Umbilical cord (tissue), 2 donors: Measurements from ENCODE around the gene NMT1. TPM values are rescaled to one million over a fixed set of nuclear protein-coding genes. Genes with fewer than 3 reads are reported as not detected.

ENCODE experiments used
- DNase-seq: peaks from one replicate; pipeline ENCODE4 v3.0.0-alpha.2; 2015; ENCODE audit warnings: low spot score
- total RNA-seq: library from RNA; depleted of rRNA; stranded (reverse); fragments of >200 nt; gene quantifications from one replicate; pipeline ENCODE4 v1.2.3, GENCODE V29; 2014; ENCODE audit warnings: low replicate concordance; ENCODE audit not compliant: insufficient read depth

The NMT1 gene
- total RNA-seq: 55.1 TPM

DNA sequence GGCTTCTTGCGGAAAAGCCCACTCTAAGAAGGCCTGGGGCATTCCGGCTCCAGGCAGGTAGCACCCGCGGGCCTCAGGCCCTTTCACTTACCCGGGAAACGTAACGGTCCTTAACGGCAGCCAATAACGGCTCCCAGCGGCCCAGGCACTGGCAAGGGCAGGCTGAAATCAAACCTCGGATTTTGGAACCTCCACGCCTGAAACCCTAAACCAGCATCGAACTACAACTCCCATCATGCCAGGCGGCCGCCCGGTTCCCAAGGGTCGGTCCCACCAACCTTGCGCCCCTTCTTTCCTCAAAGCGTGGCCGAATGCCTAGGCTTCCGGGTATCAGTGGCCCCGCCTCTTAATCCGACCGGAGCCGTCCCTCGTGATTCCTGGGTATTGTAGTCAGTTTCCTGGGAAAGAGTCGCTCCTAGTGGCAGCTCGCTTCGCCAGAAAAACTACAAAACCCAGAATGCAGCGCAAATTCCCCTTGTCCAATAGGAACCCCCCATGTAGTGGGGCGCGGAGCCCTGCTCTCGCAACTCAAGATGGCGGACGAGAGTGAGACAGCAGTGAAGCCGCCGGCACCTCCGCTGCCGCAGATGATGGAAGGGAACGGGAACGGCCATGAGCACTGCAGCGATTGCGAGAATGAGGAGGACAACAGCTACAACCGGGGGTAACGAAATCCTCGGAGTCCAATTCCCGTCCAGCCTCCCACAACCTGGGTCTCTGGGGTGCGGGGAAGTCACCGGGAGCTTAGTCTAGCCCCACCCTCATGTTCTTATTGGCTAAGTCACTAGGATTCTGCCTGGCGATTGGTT, at the start of gene NMT1:
Gene NMT1, plus strand, starts transcription at position 521 of the 809 bp plus-strand sequence. Its CDS starts 13 bp downstream, at position 534.
- DNase-seq: peak; percentile 100

DNA sequence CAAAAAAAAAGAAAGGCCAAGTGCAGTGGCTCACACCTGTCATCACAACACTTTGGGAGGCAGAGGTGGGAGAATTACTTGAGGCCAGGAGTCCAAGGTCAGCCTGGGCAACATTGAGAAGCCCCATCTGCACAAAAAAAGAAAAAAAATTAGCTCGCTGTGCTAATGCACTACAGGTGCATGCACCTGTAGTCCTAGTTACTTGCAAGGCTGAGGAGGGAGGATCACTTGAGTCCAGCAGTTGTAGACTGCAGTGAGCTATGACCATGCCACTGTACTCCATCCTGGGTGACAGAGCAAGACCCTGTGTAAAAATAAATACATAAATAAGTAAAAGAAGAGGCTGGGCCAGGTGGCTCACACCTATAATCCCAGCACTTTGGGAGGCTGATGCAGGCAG, 49.4 kb upstream of the NMT1 start:
- no peak for DNase-seq

DNA sequence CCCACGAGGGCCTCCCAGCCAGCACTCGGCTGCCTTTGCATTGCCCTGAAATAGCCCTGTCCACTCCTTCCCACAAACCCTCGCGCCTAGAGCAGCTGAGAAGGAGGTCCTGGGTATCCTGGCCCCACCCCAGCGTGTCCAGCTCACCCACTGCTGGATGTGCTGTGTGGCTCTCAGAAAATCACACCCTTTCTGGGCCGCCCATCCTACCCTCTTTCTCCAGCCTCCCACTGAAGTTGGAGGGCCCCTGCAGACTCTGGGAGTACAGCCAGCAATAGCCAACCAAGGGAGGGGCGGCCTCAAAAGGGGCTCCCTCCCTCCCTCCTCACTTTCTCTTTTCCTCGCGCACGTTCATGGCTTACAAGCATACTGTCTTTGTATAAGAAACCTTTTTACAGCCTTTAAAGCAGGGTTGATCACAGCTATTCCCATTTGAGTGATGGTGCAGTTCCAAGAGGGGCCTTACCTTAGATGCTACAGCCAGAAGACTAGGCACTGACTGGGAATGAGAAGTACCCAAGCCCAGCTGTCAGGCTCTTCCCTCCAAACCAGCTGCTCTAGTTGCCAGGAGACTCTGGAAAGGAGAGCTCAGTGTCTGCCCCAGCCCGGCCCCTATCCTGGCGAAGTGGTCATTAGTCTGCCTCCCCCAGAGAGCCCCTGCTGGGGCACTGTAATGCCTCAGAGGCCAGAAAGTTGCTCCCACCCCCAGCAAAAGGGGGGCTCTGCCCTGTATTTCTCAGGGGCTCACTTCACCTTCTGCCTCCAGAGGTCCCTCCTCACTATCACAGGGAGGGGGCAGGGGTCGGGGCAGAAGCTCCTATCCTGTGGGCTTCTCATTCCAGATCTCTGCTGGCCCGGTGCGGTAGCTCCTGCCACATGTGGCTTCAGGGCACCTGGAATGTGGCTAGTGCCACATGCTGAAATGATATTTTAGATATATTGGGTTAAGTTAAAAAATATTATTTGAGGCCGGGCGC, 47.8 kb upstream of the NMT1 start:
- peak; percentile 83 for DNase-seq

DNA sequence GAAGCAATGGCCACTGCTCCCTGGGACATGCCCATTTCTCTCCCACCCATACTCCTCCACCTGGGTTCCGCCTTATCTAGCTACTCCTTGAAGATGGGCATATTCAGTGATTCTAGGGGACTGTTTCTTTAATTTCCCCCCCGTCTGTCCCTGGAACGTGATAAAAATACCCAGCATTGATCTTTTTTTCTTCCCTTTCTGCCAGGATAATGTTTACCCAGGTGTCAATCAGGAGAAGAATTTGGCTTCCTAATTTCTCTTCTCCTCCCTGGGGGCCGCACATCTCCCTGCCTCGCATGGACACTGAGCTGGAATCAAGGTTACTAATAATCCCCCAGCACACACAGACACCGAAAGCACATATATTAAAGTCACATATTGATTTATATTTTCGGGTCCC, 44.9 kb upstream of the NMT1 start:
- no peak for DNase-seq

DNA sequence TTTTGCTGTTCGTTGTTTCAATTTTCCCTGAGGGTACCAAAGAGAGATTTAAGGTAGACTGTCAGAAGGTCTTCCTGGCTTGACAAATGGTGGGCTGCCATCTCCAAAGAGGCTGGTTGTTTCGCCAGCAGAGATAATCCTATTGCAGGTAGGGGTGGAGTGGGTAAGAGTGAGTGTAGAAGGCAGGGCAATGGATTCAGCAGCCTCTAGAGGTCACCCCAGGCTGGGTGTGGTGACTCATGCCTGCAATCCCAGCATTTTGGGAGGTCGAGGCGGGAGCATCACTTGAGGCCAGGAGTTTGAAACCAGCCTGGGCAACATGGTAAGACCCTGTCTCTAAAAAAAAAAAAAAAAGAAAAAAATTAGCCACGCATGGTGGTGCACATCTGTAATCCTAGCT, 44.3 kb upstream of the NMT1 start:
- DNase-seq: no peak

DNA sequence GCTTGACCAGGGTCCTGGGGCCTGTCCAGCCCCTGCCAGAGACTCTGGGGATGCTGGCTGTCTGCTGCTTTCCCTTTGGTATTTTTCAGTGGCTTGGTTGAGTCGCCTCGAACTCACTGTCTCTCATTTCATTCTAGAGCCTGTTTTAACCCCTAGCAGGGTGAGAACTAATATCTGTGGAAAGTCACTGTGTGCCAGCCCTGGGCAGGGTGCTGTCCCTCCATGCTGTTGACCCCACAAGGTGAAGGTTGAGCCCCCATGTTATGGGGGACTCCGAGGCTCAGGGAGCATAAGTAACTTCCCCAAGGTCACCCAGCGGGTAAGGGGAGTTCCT, 42.6 kb upstream of the NMT1 start:
- DNase-seq: no peak

DNA sequence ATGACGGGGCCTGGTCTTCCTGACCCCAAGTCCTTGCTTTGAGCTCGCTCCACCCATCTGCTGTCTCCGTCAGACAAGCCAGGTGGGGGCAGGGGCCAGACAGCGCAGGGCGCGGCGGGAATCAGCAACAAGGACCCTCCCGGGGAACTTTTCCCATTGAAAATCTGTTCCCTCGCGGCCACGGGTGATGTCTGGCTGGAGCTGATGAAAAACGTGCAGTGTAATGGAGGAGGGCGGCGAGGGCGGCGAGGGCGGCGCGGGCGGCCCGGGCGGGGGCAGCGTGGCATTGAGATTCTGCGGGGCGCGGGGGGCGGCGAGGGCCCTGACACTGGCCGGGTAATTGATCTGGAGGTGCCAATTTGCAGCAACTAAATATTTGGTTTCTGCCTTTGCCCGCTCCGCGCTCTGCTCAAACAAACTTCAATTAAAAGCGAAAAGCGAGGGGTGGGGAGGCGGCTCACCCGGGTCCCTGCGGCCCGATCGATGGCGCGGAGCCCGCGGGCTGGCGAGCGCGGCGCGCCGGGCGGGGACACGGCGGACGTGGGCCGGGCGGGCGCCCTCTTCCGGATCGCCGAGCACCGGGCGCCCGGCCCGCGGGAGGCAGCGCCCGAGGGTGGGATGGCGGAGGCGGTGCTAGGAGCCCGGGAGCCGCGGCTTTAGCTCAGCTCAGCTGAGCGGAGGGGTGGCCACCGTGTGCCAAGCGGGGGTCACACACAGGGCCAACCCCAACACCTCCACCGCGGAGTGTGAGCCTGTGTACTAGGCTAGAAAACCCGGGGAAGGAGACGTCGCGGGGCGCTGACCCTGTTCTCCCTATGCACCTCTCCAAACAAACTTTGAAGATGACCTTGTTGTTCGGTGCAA, 42.0 kb upstream of the NMT1 start:
- DNase-seq: peak; percentile 70

DNA sequence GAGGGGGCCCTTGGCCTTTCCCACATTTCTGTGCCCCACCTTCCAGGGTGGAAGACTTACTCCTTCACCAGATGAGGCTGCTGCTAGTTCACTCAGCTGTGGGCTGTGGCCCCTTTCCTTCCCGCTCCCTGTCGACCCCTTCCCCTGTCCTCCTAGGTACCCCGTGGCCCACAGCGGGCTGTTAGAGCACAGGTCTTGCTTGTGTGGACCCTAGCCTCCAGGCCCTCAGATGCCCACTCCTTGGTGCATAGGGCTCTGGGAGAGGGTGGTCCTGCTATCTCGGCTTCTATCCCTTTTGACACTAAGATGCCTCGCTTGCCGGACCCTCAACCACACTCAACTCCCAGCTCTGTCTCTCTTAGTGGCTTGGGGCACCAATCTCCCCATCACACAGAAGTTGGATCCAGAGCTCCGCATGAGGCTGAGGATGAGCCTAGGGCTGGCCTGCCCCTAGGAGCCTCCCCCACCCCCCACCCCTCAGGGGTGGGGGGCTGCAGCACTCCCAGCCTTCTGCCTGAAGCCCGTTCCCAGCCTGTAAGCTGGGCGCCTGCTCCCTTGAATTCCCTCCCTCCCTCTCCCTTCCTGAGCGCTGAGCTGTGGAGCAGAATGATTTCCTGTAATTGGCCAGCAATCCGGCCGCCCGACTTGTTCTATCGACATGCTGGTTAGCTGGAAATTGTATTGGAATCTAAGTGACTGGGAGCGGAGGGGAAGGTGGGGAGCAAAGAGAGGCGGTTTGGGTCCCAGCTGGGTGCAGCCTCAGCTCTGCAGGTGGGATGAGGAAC, 40.6 kb upstream of the NMT1 start:
- peak; percentile 73 for DNase-seq

DNA sequence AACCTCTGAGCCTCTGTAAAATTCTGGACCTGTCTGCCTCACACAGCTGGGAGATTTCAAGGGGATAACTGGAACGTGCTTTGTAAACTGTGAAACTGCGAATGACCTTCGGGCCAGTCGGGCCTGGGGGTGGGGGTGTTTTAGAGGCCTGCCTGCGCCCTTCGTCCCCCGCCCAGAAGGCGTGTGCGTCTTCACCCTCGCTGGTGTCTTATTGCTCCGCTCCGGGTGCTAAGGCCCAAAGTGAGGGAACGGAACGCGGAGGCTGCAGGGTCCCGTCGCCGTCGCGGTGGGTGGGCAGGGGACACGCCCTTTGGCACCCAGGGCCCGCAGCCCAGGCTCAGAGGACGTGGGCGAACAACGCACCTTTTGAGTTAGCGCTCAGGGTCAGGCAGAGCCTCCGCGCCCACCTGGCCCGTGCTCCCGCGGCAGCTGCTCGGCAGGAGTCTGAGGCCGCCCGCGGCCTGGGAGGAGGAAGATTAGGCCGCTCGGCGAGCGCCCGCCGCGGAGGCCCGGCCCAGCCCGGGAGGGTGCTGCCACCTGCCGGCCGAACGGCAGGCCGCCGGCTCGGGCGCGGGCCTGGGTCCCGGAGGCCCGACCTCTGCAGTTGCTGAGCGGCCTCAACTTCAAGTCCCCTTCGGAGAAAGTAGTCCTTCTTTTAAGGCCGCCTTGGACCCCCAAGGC, 39.4 kb upstream of the NMT1 start:
- DNase-seq: peak; percentile 66

DNA sequence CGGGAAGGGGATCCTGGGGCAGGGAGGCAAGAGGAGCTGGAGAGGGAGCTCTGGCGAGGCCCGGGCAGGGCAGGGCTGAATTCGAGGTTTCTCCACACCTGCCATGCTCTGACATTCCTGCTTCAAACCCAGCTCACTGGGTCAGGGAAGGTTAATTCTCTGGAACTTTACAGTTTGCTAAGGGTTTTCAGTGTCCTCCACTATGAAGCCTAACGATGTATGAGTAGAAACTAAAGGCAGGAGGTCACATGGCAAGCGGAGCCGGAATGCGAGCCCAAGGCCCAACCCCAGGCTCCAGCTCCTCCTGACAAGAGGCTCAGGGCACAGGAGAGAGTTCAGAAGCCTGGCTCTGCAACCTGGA, 38.8 kb upstream of the NMT1 start:
- DNase-seq: no peak

DNA sequence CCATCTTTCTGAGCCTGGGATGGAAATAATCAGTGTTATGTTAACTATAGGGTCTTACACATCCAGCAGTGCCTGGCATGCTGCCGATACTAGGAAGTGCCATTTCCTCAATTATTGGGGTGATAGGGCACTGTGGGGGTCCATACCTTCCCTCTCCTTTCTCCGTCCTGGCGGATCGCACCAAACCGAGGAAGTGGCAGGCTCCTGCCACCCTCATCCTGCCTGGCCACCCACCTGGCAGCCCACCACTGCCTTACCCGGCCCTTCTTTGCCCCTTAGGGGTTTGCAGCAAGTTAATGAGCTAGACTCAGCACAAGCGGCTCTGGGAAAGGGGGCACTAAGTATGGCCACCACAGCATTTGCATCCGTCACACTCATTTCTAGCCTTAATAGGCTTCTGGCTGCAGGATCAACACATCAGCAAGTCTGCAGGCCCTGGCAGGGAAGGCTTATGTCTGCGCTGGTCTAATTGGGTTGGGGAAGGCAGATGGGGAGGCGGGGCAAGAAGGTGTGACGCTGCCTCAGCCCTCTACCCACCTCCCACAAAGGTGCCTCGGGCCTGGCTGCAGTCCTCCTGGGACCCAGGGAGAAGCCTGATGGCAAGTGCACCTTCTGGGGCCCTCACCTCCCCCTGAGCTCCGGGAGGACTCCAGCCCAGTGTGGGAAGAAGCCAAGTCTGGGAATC, 38.3 kb upstream of the NMT1 start:
- DNase-seq: no peak

DNA sequence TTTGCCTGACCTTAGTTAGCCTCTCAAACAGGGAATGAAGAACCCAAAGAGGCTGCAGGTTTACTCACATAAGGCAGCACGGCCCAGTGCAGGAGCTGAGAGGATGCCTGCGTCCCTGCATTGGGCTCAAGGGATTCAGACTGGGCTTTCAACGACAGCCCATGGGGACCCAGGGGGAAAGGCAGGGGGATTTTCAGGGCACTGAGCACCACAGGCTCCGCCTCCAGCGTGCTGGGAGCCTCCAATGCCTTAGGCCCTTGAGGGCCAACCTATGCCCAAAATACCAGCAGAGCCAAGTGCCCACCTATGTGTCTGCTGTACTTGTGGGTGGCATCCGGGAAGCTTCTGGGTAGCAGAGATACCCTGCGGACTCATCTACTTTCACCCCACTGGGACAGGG, 32.0 kb upstream of the NMT1 start:
- no peak for DNase-seq

DNA sequence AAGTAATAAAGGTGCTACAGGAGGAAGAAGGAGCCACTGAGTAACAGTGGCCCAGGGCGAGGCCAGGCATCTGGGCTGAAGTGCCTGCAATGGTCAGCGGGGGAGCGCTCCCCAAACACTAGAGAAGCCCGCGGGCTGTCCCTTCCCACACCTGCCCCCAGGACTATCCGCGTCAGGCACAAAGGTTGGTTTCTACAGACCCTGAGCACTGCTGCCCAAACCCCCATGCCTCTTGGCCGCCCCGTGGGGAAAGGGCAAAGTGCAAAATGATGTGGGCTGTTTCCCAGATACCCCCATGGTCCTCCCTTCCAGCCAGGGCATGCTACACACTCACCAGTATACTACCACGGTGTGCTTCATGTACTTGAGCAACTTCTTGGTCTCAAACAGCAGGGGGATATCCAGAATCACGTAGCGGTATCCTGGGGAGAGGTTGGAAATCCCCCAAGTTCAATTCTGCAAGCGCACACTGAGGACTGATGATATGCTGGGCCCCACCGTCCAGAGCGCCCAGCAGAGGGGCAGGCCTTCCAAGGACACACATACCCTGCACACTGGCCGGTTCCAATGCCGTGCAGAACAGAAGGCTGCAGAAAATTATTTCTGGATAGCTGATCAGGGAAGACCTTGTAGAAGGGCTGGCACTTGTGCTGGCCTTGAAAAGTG, 31.2 kb upstream of the NMT1 start:
- no peak for DNase-seq

DNA sequence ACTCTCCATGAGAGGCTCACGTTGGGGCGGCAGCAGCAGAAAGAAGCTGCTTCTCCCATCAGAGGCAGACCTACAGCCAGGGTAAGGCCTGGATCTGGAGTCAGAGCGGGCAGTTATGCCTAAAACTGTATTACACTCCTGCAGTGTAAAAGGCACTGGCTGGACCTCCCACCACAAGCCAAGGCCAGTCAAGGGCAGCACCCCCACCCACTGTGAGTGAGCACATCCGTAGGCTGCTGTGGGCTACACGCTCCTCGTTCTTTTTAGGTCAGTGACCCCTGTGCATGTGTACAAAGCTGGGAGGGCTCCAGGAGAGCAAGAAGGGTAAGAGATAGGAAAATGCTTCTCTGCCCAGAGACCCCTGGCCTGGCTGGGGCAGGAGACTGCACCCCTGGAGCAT, 30.4 kb upstream of the NMT1 start:
- DNase-seq: no peak

DNA sequence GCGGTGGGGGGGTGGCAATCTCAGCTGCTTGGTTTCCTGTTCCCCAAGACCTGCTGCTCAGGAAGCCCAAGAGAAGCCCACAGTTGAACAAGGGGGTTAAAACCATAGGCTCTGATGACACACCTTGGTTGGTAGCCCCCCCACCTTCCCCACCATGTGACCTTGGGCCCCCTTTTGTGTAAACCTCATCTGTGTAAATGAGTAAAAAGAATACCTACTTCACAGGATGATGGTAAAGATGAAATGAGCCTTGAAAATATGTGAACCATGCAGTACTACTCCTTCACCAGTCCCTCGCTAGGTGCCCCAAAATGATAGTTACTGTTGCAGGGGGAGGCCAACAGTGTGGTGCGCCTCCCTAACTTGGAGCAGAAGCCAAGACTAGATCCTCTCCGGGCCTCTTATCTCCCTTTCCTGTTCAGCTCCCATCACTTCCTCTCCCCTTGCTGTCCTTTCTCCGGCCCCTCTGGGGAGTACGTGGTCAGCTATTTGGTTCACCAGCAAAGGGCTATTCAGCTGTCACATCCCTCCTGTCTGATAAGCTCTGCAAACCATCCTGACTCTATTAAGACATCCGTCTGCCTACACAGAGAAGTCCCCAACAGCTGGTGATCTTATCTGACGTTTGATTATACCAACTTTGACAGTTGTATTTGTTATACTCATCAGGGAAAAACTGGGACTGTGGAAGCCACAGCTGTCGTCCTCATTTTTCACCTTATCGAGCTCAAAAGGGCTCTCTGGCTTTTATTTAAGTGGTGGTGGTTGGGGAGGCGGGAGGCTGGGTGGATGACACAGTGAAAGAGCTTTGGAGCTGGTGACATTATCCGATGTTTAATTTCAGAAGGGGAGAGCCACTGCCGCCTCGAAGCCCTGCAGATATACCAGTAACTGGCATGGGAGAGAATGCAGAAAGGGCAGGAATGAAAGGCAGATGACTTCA, 29.6 kb upstream of the NMT1 start:
- DNase-seq: no peak

DNA sequence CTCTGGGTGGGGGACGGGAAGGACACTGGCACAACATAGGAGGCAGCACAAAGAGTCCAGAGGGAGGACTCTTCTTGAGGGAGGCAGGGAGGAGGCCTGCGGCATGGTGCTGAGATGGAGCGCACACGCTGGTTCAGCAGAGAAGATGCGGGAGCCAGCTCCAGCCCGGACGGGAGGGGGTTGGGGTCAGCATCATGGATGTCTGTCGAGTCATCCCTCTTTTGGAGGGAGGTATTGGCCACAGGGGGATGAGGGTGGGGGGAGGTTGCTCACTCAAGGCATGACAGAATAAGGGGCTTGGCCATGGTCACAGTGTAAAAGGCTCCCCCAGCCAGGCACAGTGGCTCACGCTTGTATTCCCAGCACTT, 29.0 kb upstream of the NMT1 start:
- no peak for DNase-seq

DNA sequence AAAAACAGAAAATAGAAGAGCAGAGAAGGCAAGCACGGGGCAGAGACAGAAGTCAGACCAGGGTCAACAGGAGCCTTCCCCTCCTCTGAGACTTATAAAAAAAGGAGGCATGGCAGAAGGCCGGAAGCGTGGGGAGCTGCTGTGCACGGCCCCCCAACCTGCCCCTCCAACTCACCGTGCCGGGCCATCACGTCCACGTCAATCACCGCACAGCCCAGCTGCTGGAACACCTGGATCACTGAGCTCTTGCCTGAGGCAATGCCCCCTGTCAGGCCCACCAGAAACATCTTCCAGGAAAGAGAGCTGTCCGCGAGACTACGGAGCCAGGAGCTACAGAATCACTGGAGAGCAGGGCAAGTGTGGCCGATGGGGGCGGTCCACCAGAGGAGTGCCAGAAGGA, 26.5 kb upstream of the NMT1 start:
- no peak for DNase-seq

DNA sequence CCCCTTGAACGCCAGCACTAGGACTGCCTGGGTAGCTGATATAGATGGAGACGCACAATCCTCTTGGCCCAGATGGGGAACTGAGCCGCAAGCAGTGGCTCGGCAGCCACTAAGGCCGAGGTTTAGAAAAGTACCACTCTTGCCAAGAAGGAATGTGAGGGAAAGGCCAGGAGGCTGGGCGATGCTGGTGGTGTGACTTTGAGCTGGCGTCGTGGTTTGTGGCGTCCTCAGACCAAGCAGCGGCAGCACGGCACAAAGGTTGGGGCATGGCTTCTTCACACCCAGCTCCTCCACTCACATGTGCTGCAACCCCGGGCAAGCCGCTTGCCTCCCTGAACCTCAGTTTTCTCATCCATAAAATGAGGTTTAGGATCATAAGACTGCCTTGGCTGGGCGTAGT, 25.3 kb upstream of the NMT1 start:
- no peak for DNase-seq
